Kidney (tissue), 14 donors: ENCODE results near the gene EXO1. TPM values are rescaled to one million over a fixed set of nuclear protein-coding genes. Genes with fewer than 3 reads are reported as not detected.
A peak's percentile ranks its signal among the peaks of the same experiment; 100 is the strongest.
"Not testable (repeated sequence)": the region's sequence is repeated elsewhere in the genome, so short reads cannot be mapped to it uniquely, and the experiment has no call there.

Source experiments
- DNase-seq, 5 donors: peaks; one replicate each; pipeline ENCODE4 v3.0.0-alpha.2; 2013 to 2020
- FAIRE-seq: peaks from 2 replicates; lab custom pipeline; 2012; peaks lifted over from hg19 to GRCh38; lab: Jason Lieb, UNC
- H3K27ac ChIP-seq, 2 donors: one replicate each; pipeline ENCODE4 v1.7.0; 2013; ENCODE audit warnings: low read depth in 2 of 2, low read length in 2 of 2, inconsistent platforms in 1 of 2
- H3K27me3 ChIP-seq: one replicate; pipeline ENCODE4 v1.7.1; 2013; ENCODE audit warnings: low read length, inconsistent platforms; ENCODE audit not compliant: control insufficient read depth, insufficient read depth
- H3K36me3 ChIP-seq, 3 donors: one replicate each; pipeline versions ENCODE4 v1.7.0 to v1.7.1; 2013; ENCODE audit warnings: low read length in 3 of 3, control low read depth in 1 of 3, inconsistent platforms in 1 of 3; ENCODE audit not compliant: insufficient read depth in 3 of 3, control insufficient read depth in 2 of 3
- H3K4me1 ChIP-seq, 3 donors: one replicate each; pipeline versions ENCODE4 v1.7.0 to v1.7.1; 2013; ENCODE audit warnings: low read length in 3 of 3, inconsistent platforms in 1 of 3, low read depth in 1 of 3; ENCODE audit not compliant: control insufficient read depth in 2 of 3, insufficient read depth in 2 of 3
- H3K4me3 ChIP-seq, 3 donors: one replicate each; pipeline versions ENCODE4 v1.7.0 to v1.8.1; 2013; ENCODE audit warnings: low read length in 3 of 3, control low read depth in 1 of 3, inconsistent platforms in 1 of 3
- H3K9ac ChIP-seq, 3 donors: one replicate each; pipeline versions ENCODE4 v1.7.0 to v1.7.1; 2013; ENCODE audit warnings: low read length in 3 of 3, control low read depth in 1 of 3, inconsistent platforms in 1 of 3
- H3K9me3 ChIP-seq, 3 donors: one replicate each; pipeline versions ENCODE4 v1.7.0 to v1.7.1; 2013; ENCODE audit warnings: low read length in 3 of 3, control low read depth in 1 of 3, inconsistent platforms in 1 of 3; ENCODE audit not compliant: control insufficient read depth in 2 of 3, insufficient read depth in 1 of 3
- CTCF ChIP-seq: IDR thresholded peaks from 3 replicates; pipeline ENCODE4 v1.5.1; 2012; ENCODE audit warnings: mild to moderate bottlenecking, moderate library complexity, borderline replicate concordance; ENCODE audit not compliant: insufficient read depth; ENCODE audit errors: extremely low read depth
- intact Hi-C: fragments of 100-400 bp; cut with DNase I; formaldehyde crosslinking; loops from one replicate; pipeline ENCODE4 v1.11.1; 2022
- polyA plus RNA-seq: library from polyadenylated mRNA; stranded (reverse); fragments of 350-450 nt; fragmentation: Illumina TruSeq; extraction: RNeasy Lipid Tissue Mini Kit (QIAGEN cat#74804); gene quantifications from one replicate; pipeline ENCODE4 v1.2.3, GENCODE V29; 2014; ENCODE audit warnings: low read depth, low replicate concordance; ENCODE audit not compliant: insufficient read depth
- total RNA-seq: library from RNA; stranded (reverse); fragmentation: NEBNext Ultra II Directional; extraction: Animal tissue kit (Norgen Biotek cat#: 25700); gene quantifications from one replicate; pipeline ENCODE4 v1.2.1, GENCODE V29; 2021
- donor health status: control.
- donor health status: control.
- donor health status: control.
- donor health status: control.
- donor health status: control.
- donor health status: DM: yes; HTN: yes; CAD: no.
- donor health status: Normal renal cell carcinoma (clear cell type).

Gene EXO1
- total and polyA plus RNA-seq, 2 donors from 2014 or later, result 0.69 TPM; not detected in 1

GRCh38 chr1:241848686-241849344, 811 bp downstream of the EXO1 start:
- H3K9me3 ChIP-seq, result no peaks in the 10 kb centered on the region
- no peaks in the 10 kb centered on the region for H3K27me3 ChIP-seq
- H3K4me3 ChIP-seq, result peak overlapping the region in 2 of 3 donors; percentile 89 to 93
- peak overlapping the region in 1 of 3 donors; percentile 81 for H3K9ac ChIP-seq
- no peak overlapping the region for H3K27ac ChIP-seq
- TF ChIP-seq CTCF, result no peak
- DNase-seq (peak in 2 of 5 donors; percentile 4 to 8), FAIRE-seq (no peak)
- H3K36me3 ChIP-seq, result no peaks in the 10 kb centered on the region
- peaks cover 0 to 4% (median 2%) of the 10 kb centered on the region in 3 donors for H3K4me1 ChIP-seq
- intact Hi-C loops, result no loop called here

DNA sequence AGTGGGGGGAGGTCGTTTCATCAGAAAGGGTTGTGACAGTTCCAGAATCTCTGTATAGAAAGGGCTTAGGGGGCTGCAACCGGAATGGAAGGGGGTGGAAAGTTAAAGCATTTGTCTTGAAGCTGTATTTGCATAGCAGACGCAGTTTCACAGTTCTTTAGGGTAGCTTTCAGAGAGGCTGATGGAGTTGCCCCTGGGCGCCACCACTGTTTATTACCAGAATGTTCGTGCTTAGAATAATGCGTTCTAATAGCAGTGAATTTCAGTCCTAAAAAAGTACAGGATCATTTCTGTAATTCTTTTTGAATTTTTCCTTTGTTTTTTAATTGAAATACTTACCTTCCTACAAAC, 1.3 kb downstream of the EXO1 start:
- intact Hi-C loops, result no loop called here
- FAIRE-seq (no peak), DNase-seq (no peak)
- Histone ChIP-seq H3K4me3 (peak overlapping the region in 1 of 3 donors; percentile 7), H3K27ac (no peak overlapping the region), H3K9ac (no peak overlapping the region), H3K4me1 (peaks cover 0 to 4% (median 2%) of the 10 kb centered on the region in 3 donors), H3K27me3 (no peaks in the 10 kb centered on the region), H3K9me3 (no peaks in the 10 kb centered on the region), H3K36me3 (no peaks in the 10 kb centered on the region)
- no peak for TF ChIP-seq CTCF

DNA sequence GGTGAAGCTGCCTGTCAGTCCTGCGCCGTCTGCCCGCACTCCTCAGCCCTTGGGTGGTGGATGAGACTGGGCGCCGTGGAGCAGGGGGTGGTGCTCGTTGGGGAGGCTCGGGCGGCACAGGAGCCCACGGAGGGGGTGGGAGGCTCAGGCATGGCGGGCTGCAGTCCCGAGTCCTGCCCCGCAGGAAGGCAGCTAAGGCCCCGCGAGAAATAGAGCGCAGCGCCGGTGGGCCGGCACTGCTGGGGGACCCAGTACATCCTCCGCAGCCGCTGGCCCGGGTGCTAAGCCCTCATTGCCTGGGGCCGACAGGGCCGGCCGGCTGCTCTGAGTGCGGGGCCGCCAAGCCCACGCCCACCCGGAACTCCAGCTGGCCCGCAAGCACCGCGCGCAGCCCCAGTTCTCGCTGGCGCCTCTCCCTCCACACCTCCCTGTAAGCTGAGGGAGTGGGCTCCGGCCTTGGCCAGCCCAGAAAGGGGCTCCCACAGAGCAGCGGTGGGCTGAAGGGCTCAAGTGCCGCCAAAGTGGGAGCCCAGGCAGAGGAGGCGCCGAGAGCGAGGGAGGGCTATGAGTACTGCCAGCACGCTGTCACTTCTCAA, 7.6 kb downstream of the EXO1 start:
- DNase-seq, intact Hi-C loops, H3K9me3 ChIP-seq, H3K4me3 ChIP-seq, H3K27me3 ChIP-seq, H3K36me3 ChIP-seq, FAIRE-seq, H3K4me1 ChIP-seq, H3K27ac ChIP-seq, H3K9ac ChIP-seq: not testable (repeated sequence)

DNA sequence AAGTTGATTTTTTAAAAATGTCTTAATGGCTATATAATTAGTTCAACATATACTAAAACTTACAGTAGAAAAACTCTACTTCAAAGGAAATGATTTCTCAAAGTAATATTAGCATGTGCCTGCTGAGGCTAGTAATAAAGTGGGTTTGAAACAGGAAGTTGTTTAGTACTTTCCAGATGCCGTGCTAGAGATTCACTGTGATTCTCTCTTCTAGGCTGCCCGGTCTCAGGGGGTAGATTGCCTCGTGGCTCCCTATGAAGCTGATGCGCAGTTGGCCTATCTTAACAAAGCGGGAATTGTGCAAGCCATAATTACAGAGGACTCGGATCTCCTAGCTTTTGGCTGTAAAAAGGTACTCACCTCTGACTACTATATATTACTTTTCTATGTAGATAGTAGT, 9.1 kb downstream of the EXO1 start:
- no peak overlapping the region for H3K27ac ChIP-seq
- H3K4me3 ChIP-seq, result no peak overlapping the region
- FAIRE-seq (no peak), DNase-seq (no peak)
- no peaks in the 10 kb centered on the region for H3K36me3 ChIP-seq
- no peak for TF ChIP-seq CTCF
- no peaks in the 10 kb centered on the region for H3K9me3 ChIP-seq
- no peaks in the 10 kb centered on the region for H3K27me3 ChIP-seq
- no peaks in the 10 kb centered on the region for H3K4me1 ChIP-seq
- intact Hi-C loops, result no loop called here
- H3K9ac ChIP-seq, result no peak overlapping the region
